ENCODE measurements around the gene KIF26A. TPM values are rescaled to one million over a fixed set of nuclear protein-coding genes. Genes with fewer than 3 reads are reported as not detected.

The KIF26A gene
- total RNA-seq, 4 donors from 2014 or later = 3.3 to 6.2 (median 4.9) TPM

GRCh38 chr14:104214431-104215218, 76.2 kb downstream of the KIF26A start:
- Histone ChIP-seq H3K27ac (no peak overlapping the region), H3K4me3 (replicated peaks in 1 of 3) (no peak overlapping the region), H3K27me3 (no peaks in the 10 kb centered on the region), H3K36me3 (no peaks in the 10 kb centered on the region), H3K9me3 (no peaks in the 10 kb centered on the region), H3K4me1 (no peaks in the 10 kb centered on the region)
- WGBS, 2 donors = 72 to 80% methylated on average over 7 of the region's 7 CpGs
- TF ChIP-seq CTCF (IDR thresholded peaks at IDR 0.05) = no peak
- no peak for TF ChIP-seq POLR2A (IDR thresholded peaks at IDR 0.05)
- intact Hi-C loops (cut with DNase I) = no loop called here
- no peak for DNase-seq

- H3K4me1 ChIP-seq = no peaks in the 10 kb centered on the region
- no peak for DNase-seq
- H3K27me3 ChIP-seq = no peaks in the 10 kb centered on the region
- no peak for TF ChIP-seq POLR2A (IDR thresholded peaks at IDR 0.05)
- no peak for TF ChIP-seq CTCF (IDR thresholded peaks at IDR 0.05)
- no peak overlapping the region for H3K27ac ChIP-seq
- H3K36me3 ChIP-seq = no peaks in the 10 kb centered on the region
- WGBS, 2 donors = 79 to 84% methylated on average over 17 to 18 of the region's 21 CpGs
- no peak overlapping the region for H3K4me3 ChIP-seq (replicated peaks in 1 of 3)
- H3K9me3 ChIP-seq = no peaks in the 10 kb centered on the region
- intact Hi-C loops (cut with DNase I) = no loop called here
These were observed 77.4 kb downstream of the KIF26A start for GRCh38 chr14:104215706-104216334.

GRCh38 chr14:104216457-104216856, 78.1 kb downstream of the KIF26A start:
- Histone ChIP-seq H3K4me3 (replicated peaks in 1 of 3) (no peak overlapping the region), H3K9me3 (no peaks in the 10 kb centered on the region), H3K27me3 (no peaks in the 10 kb centered on the region), H3K27ac (no peak overlapping the region), H3K36me3 (no peaks in the 10 kb centered on the region), H3K4me1 (no peaks in the 10 kb centered on the region)
- DNase-seq = no peak
- intact Hi-C loops (cut with DNase I) = no loop called here
- WGBS, 2 donors = 68 to 74% methylated on average over 9 to 13 of the region's 14 CpGs
- TF ChIP-seq CTCF (IDR thresholded peaks at IDR 0.05) = no peak

GRCh38 chr14:104217486-104218360, 79.3 kb downstream of the KIF26A start:
- Histone ChIP-seq H3K9me3 (no peaks in the 10 kb centered on the region), H3K27me3 (no peaks in the 10 kb centered on the region), H3K4me3 (replicated peaks in 1 of 3) (no peak overlapping the region), H3K27ac (no peak overlapping the region), H3K4me1 (no peaks in the 10 kb centered on the region), H3K36me3 (no peaks in the 10 kb centered on the region)
- intact Hi-C loops (cut with DNase I) = no loop called here
- no peak for TF ChIP-seq CTCF (IDR thresholded peaks at IDR 0.05)
- TF ChIP-seq POLR2A (IDR thresholded peaks at IDR 0.05) = no peak
- WGBS, 2 donors = 82 to 86% methylated on average over 10 to 13 of the region's 21 CpGs
- no peak for DNase-seq
